Mesenchymal stem cell (in vitro differentiated cells and primary cell): Measurements from ENCODE around the gene C1orf210.
A peak's percentile ranks its signal among the peaks of the same experiment; 100 is the strongest.

Experiments
- DNase-seq: peaks from one replicate; pipeline ENCODE4 v3.0.0-alpha.2; 2013
- H2AFZ ChIP-seq: one replicate; pipeline ENCODE4 v1.6.1; 2013; ENCODE audit warnings: low read depth, mild to moderate bottlenecking, control low read depth, inconsistent platforms, low read length, moderate library complexity
- H2AK5ac ChIP-seq: 2 replicates; pipeline ENCODE4 v1.6.1; 2013; ENCODE audit warnings: low read length, moderate library complexity, mild to moderate bottlenecking, inconsistent platforms; ENCODE audit not compliant: severe bottlenecking
- H2BK120ac ChIP-seq: one replicate; pipeline ENCODE4 v1.6.1; 2013; ENCODE audit warnings: low read depth, mild to moderate bottlenecking, inconsistent platforms, low read length, moderate library complexity
- H2BK12ac ChIP-seq, 2 experiments: one replicate each; pipeline ENCODE4 v1.6.1; 2013; ENCODE audit warnings: inconsistent platforms in 2 of 2, low read length in 2 of 2, mild to moderate bottlenecking in 2 of 2, moderate library complexity in 2 of 2, control low read depth in 1 of 2
- H2BK15ac ChIP-seq: one replicate; pipeline ENCODE4 v1.6.1; 2013; ENCODE audit warnings: mild to moderate bottlenecking, low read depth, inconsistent platforms; ENCODE audit not compliant: poor library complexity, severe bottlenecking
- H2BK5ac ChIP-seq: 2 replicates; pipeline ENCODE4 v1.6.1; 2013; ENCODE audit warnings: low read depth, mild to moderate bottlenecking, low read length, control low read depth, inconsistent platforms; ENCODE audit not compliant: poor library complexity, severe bottlenecking
- H3K14ac ChIP-seq, 2 experiments: one replicate each; pipeline ENCODE4 v1.6.1; 2013; ENCODE audit warnings: inconsistent platforms in 2 of 2, low read length in 2 of 2, control low read depth in 1 of 2, mild to moderate bottlenecking in 1 of 2, moderate library complexity in 1 of 2
- H3K18ac ChIP-seq, 2 experiments: one replicate each; pipeline ENCODE4 v1.6.1; 2013; ENCODE audit warnings: inconsistent platforms in 2 of 2, low read length in 2 of 2, control low read depth in 1 of 2, low read depth in 1 of 2, mild to moderate bottlenecking in 1 of 2
- H3K23ac ChIP-seq, 2 experiments: one replicate each; pipeline ENCODE4 v1.6.1; 2013; ENCODE audit warnings: inconsistent platforms in 2 of 2, low read length in 2 of 2, mild to moderate bottlenecking in 2 of 2, moderate library complexity in 2 of 2, control low read depth in 1 of 2
- H3K27ac ChIP-seq: 2 replicates; pipeline ENCODE4 v1.5.1; 2013; ENCODE audit warnings: mild to moderate bottlenecking, moderate library complexity, low read length, control low read depth, inconsistent platforms; ENCODE audit not compliant: poor library complexity, severe bottlenecking
- H3K27me3 ChIP-seq, 2 experiments: 2 replicates each; pipeline versions ENCODE4 v1.6.1 to v1.7.0; 2013; ENCODE audit warnings: low read length in 2 of 2, mild to moderate bottlenecking in 2 of 2, moderate library complexity in 2 of 2, control low read depth in 1 of 2, inconsistent platforms in 1 of 2; ENCODE audit not compliant: control insufficient read depth in 1 of 2, insufficient read depth in 1 of 2
- H3K36me3 ChIP-seq, 2 experiments: 2 replicates each; pipeline versions ENCODE4 v1.6.1 to v1.7.0; 2013; ENCODE audit warnings: low read length in 2 of 2, control low read depth in 1 of 2, inconsistent platforms in 1 of 2, low read depth in 1 of 2, mild to moderate bottlenecking in 1 of 2; ENCODE audit not compliant: insufficient read depth in 2 of 2, control insufficient read depth in 1 of 2
- H3K4ac ChIP-seq, 2 experiments: one replicate each; pipeline ENCODE4 v1.6.1; 2013; ENCODE audit warnings: inconsistent platforms in 2 of 2, low read length in 2 of 2, mild to moderate bottlenecking in 2 of 2, moderate library complexity in 2 of 2, control low read depth in 1 of 2, low read depth in 1 of 2
- H3K4me1 ChIP-seq: 2 replicates; pipeline ENCODE4 v1.6.1; 2013; ENCODE audit warnings: low read depth, low read length, control low read depth; ENCODE audit not compliant: control insufficient read depth, insufficient read depth
- H3K4me2 ChIP-seq: 2 replicates; pipeline ENCODE4 v1.6.1; 2013; ENCODE audit warnings: low read length, mild to moderate bottlenecking, inconsistent platforms; ENCODE audit not compliant: poor library complexity, severe bottlenecking
- H3K4me3 ChIP-seq, 2 experiments: 2 replicates each; pipeline versions ENCODE4 v1.5.1 to v1.7.0; 2013; ENCODE audit warnings: low read length in 2 of 2, mild to moderate bottlenecking in 2 of 2, control low read depth in 1 of 2, low read depth in 1 of 2; ENCODE audit not compliant: insufficient read depth in 1 of 2
- H3K79me1 ChIP-seq: replicated peaks from 2 replicates; pipeline ENCODE4 v1.6.1; 2013; ENCODE audit warnings: mild to moderate bottlenecking, control low read depth, low read length, inconsistent platforms; ENCODE audit not compliant: poor library complexity, severe bottlenecking
- H3K9ac ChIP-seq: 2 replicates; pipeline ENCODE4 v1.7.0; 2013; ENCODE audit warnings: mild to moderate bottlenecking, low read length, moderate library complexity
- H3K9me3 ChIP-seq: 2 replicates; pipeline ENCODE4 v1.7.0; 2013; ENCODE audit warnings: mild to moderate bottlenecking, low read length; ENCODE audit not compliant: control insufficient read depth
- H4K8ac ChIP-seq: one replicate; pipeline ENCODE4 v1.6.1; 2013; ENCODE audit warnings: inconsistent platforms, mild to moderate bottlenecking, low read length, moderate library complexity
- H4K91ac ChIP-seq: one replicate; pipeline ENCODE4 v1.6.1; 2013; ENCODE audit warnings: mild to moderate bottlenecking, low read length, inconsistent platforms
- WGBS: methylation state at CpG from one replicate; pipeline ENCODE4 v1.1.7; 2013; ENCODE audit warnings: mixed read lengths; 5-methylcytosine and 5-hydroxymethylcytosine counted together

Gene C1orf210

DNA sequence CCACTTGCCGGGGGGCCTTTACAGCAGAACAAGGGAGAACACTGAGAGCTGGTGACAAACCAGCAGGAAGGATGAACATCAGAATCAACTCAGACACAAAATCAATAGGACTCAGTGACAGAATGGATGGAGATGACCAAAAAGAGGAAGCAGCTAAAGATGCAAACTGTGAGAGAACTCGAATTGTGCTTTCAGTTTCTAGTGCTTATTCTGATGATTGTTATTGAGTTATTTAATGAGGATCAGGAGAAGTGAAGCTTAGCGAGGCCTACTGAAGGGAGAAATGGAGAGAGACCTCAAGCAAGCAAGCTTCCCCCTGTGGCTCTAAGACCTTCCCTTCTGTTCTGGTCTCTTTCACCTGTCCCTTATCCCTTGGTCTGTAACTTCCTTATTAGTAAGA, 45.9 kb downstream of the C1orf210 start:
- H3K9ac ChIP-seq: no peak overlapping the region
- no peak overlapping the region for H3K4ac ChIP-seq
- no peaks in the 10 kb centered on the region for H3K36me3 ChIP-seq
- H3K27me3 ChIP-seq: no peaks in the 10 kb centered on the region
- no peak overlapping the region for H2BK120ac ChIP-seq
- H4K8ac ChIP-seq: no peak overlapping the region
- WGBS: 91% methylated on average over 3 of the region's 3 CpGs
- H3K14ac ChIP-seq: no peak overlapping the region
- H2AK5ac ChIP-seq: no peak overlapping the region
- H2BK12ac ChIP-seq: no peak overlapping the region
- H3K4me3 ChIP-seq: no peak overlapping the region
- H3K4me2 ChIP-seq: no peak overlapping the region
- H2BK15ac ChIP-seq: no peak overlapping the region
- H3K9me3 ChIP-seq: no peaks in the 10 kb centered on the region
- no peak for DNase-seq
- H4K91ac ChIP-seq: no peak overlapping the region
- H2AFZ ChIP-seq: no peak overlapping the region
- no peaks in the 10 kb centered on the region for H3K79me1 ChIP-seq
- no peak overlapping the region for H2BK5ac ChIP-seq
- H3K27ac ChIP-seq: no peak overlapping the region
- H3K4me1 ChIP-seq: peaks cover 3% of the 10 kb centered on the region
- no peak overlapping the region for H3K23ac ChIP-seq
- no peak overlapping the region for H3K18ac ChIP-seq

DNA sequence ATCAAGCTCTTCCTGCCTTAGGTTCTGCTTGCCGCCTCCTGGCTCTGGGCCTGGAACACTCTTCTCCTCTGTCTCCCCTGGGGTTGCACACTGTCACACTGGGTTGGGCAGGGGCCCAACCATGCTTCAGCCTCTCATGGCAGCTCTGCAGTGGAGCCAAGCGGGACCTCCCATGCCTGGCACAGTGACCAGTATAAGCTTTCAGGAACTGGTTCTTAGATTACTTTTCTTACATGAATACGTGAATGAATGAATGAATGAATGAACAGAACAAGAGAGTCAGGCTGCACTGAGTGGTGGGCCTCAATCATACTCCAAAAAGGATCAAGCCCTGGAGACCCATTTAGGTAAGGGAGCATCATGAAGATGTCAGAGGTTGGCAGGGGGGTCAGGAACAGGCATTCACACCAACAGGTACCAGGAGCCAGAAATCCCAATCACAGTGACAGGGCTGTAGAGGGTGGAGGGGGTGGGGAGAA, 46.4 kb downstream of the C1orf210 start:
- Histone ChIP-seq H3K9me3 (no peaks in the 10 kb centered on the region), H4K91ac (no peak overlapping the region), H3K9ac (no peak overlapping the region), H3K36me3 (no peaks in the 10 kb centered on the region), H4K8ac (no peak overlapping the region), H3K18ac (no peak overlapping the region), H2BK15ac (no peak overlapping the region), H3K4me1 (peaks cover 3% of the 10 kb centered on the region), H3K27me3 (no peaks in the 10 kb centered on the region), H3K4me2 (no peak overlapping the region), H3K14ac (no peak overlapping the region), H3K23ac (no peak overlapping the region), H2BK12ac (no peak overlapping the region), H3K4me3 (no peak overlapping the region), H2AFZ (no peak overlapping the region), H2AK5ac (no peak overlapping the region), H3K79me1 (no peaks in the 10 kb centered on the region), H3K4ac (no peak overlapping the region), H3K27ac (no peak overlapping the region), H2BK5ac (no peak overlapping the region), H2BK120ac (no peak overlapping the region)
- WGBS: 89% methylated on average over 3 of the region's 3 CpGs
- no peak for DNase-seq

DNA sequence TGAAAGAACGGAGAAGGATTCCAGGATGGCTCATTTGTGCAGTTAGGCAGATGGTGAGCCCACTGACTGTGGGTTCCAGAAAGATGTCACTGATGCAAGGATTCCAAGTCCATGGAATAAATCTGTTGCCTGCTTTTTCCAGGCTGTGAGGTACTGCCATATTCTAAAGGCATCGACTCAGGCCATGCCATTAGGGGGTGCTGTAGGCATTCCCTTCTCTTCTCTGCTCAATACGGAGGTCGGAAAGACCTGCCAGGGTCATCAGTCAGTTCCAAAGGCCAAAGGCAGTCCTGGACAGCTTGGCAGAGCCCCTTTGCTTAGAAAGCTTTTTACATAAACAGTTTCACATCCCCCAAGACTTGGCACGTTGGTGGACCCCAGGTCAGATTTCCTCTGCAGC, 47.3 kb downstream of the C1orf210 start:
- Histone ChIP-seq H3K18ac (no peak overlapping the region), H4K8ac (no peak overlapping the region), H3K4ac (no peak overlapping the region), H4K91ac (no peak overlapping the region), H2AFZ (no peak overlapping the region), H3K4me3 (no peak overlapping the region), H2BK5ac (no peak overlapping the region), H2AK5ac (no peak overlapping the region), H3K36me3 (no peaks in the 10 kb centered on the region), H3K14ac (no peak overlapping the region), H3K9ac (no peak overlapping the region), H2BK12ac (no peak overlapping the region), H3K27me3 (no peaks in the 10 kb centered on the region), H3K23ac (no peak overlapping the region), H3K27ac (no peak overlapping the region), H3K79me1 (no peaks in the 10 kb centered on the region), H3K9me3 (no peaks in the 10 kb centered on the region), H3K4me1 (peaks cover 3% of the 10 kb centered on the region), H3K4me2 (no peak overlapping the region), H2BK120ac (no peak overlapping the region), H2BK15ac (no peak overlapping the region)
- DNase-seq: peak; percentile 63
- 2% methylated on average over 4 of the region's 5 CpGs for WGBS

DNA sequence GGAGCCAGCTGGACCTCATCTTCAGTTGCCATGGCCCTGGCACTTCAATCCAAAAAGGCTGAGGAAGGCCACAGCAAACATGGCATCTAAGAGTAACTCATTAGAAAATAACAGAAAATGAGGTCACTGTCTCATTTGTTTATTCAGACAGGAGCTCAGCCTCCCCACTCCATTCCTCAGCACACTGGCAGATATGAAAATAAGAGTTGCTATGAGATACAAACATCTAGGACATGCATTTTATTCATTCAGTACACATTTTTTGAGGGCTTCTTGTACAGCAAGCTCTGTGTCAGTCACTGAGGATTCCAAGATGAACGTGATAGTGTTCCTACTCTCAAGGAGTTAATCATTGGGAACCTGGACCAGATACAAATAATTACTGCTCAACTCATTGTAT, 48.3 kb downstream of the C1orf210 start:
- H3K23ac ChIP-seq: no peak overlapping the region
- no peak overlapping the region for H3K18ac ChIP-seq
- H2BK12ac ChIP-seq: no peak overlapping the region
- no peak overlapping the region for H2AFZ ChIP-seq
- H3K4me3 ChIP-seq: no peak overlapping the region
- peaks cover 5% of the 10 kb centered on the region for H3K4me1 ChIP-seq
- no peak overlapping the region for H3K27ac ChIP-seq
- H4K91ac ChIP-seq: peak overlapping the region; percentile 36
- H3K9ac ChIP-seq: no peak overlapping the region
- no peak overlapping the region for H2BK120ac ChIP-seq
- H2BK5ac ChIP-seq: no peak overlapping the region
- no peak overlapping the region for H2BK15ac ChIP-seq
- DNase-seq: peak; percentile 15
- 94% methylated on average over 1 of the region's 1 CpG for WGBS
- no peaks in the 10 kb centered on the region for H3K27me3 ChIP-seq
- no peak overlapping the region for H3K4me2 ChIP-seq
- H2AK5ac ChIP-seq: no peak overlapping the region
- no peak overlapping the region for H3K4ac ChIP-seq
- no peak overlapping the region for H3K14ac ChIP-seq
- no peaks in the 10 kb centered on the region for H3K79me1 ChIP-seq
- no peak overlapping the region for H4K8ac ChIP-seq
- no peaks in the 10 kb centered on the region for H3K36me3 ChIP-seq
- H3K9me3 ChIP-seq: no peaks in the 10 kb centered on the region
